HG03060 (cell line): ENCODE results near the gene DDX55.
A peak's percentile ranks its signal among the peaks of the same experiment; 100 is the strongest.
"Not testable (repeated sequence)": the region's sequence is repeated elsewhere in the genome, so short reads cannot be mapped to it uniquely, and the experiment has no call there.

Experiments
- ATAC-seq: cut with Tn5 transposase; IDR thresholded peaks from one replicate; pipeline ENCODE4 v1.9.1; 2021; ENCODE audit warnings: low read depth, moderate number of reproducible peaks; ENCODE audit not compliant: unreplicated experiment

The DDX55 gene

GRCh38 chr12:123601602-123602489 is at the start of gene DDX55:
DDX55 (plus strand) TSS chr12:123602099; CDS start chr12:123602149, 50 bp downstream.
- ATAC-seq: peak; percentile 44

GRCh38 chr12:123554136-123554535 is 47.8 kb upstream of the DDX55 start:
- ATAC-seq: not testable (repeated sequence)

- ATAC-seq: not testable (repeated sequence)
Observed at GRCh38 chr12:123554843-123555242, 47.1 kb upstream of the DDX55 start.

- ATAC-seq: not testable (repeated sequence)
Observed at GRCh38 chr12:123558487-123558886, 43.4 kb upstream of the DDX55 start.

- no peak for ATAC-seq
Observed at GRCh38 chr12:123559468-123559867, 42.4 kb upstream of the DDX55 start.

GRCh38 chr12:123571343-123571813 is 30.5 kb upstream of the DDX55 start:
- ATAC-seq: no peak

GRCh38 chr12:123572391-123572790 is 29.5 kb upstream of the DDX55 start:
- no peak for ATAC-seq

- no peak for ATAC-seq
Observed at GRCh38 chr12:123573870-123574269, 28.0 kb upstream of the DDX55 start.

GRCh38 chr12:123576611-123577010 is 25.3 kb upstream of the DDX55 start:
- no peak for ATAC-seq

- no peak for ATAC-seq
Observed at GRCh38 chr12:123578243-123578642, 23.7 kb upstream of the DDX55 start.

- not testable (repeated sequence) for ATAC-seq
Observed at GRCh38 chr12:123578829-123579228, 23.1 kb upstream of the DDX55 start.

- no peak for ATAC-seq
Observed at GRCh38 chr12:123580772-123581171, 21.1 kb upstream of the DDX55 start.

GRCh38 chr12:123591702-123592481 is 10.0 kb upstream of the DDX55 start:
- no peak for ATAC-seq

GRCh38 chr12:123595729-123596128 is 6.2 kb upstream of the DDX55 start:
- ATAC-seq: no peak

GRCh38 chr12:123597100-123597499 is 4.8 kb upstream of the DDX55 start:
- no peak for ATAC-seq

GRCh38 chr12:123598522-123598921 is 3.4 kb upstream of the DDX55 start:
- no peak for ATAC-seq

GRCh38 chr12:123599310-123599709 is 2.6 kb upstream of the DDX55 start:
- ATAC-seq: no peak

GRCh38 chr12:123599721-123600120 is 2.2 kb upstream of the DDX55 start:
- no peak for ATAC-seq

- no peak for ATAC-seq
Observed at GRCh38 chr12:123602651-123603195, 824 bp downstream of the DDX55 start.

GRCh38 chr12:123603495-123603894 is 1.6 kb downstream of the DDX55 start:
- not testable (repeated sequence) for ATAC-seq

- no peak for ATAC-seq
Observed at GRCh38 chr12:123607756-123608155, 5.9 kb downstream of the DDX55 start.
